NCI-H1417 (cell line): Measurements from ENCODE around the gene CASZ1.

Experiments
- DNase-seq, 3 experiments: peaks; one replicate each; lab custom pipeline; 2025; lab: John Stamatoyannopoulos, UW

CASZ1 gene

DNA sequence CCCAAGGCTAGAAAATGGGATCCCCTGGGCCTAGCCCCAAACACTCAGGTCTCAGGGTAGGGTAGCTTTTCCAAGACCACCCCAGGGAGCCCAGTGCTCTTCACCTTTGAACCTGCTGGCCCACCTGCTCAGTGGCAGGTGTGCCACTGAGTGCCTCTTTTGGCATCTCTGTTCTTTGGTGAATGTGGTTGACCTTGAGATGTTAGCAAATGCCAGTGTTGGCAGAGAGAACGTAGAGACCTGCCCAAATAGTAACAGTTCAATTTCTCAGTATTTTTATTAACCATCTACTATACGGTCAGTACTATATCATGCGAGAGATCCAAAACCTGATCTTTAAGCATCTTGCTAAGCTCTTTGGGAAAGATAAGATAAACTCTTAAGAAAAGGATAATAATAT is 193.5 kb downstream of the CASZ1 start:
- no peak for DNase-seq

GRCh38 chr1:10601342-10602070 is 194.9 kb downstream of the CASZ1 start:
- DNase-seq, result no peak

DNA sequence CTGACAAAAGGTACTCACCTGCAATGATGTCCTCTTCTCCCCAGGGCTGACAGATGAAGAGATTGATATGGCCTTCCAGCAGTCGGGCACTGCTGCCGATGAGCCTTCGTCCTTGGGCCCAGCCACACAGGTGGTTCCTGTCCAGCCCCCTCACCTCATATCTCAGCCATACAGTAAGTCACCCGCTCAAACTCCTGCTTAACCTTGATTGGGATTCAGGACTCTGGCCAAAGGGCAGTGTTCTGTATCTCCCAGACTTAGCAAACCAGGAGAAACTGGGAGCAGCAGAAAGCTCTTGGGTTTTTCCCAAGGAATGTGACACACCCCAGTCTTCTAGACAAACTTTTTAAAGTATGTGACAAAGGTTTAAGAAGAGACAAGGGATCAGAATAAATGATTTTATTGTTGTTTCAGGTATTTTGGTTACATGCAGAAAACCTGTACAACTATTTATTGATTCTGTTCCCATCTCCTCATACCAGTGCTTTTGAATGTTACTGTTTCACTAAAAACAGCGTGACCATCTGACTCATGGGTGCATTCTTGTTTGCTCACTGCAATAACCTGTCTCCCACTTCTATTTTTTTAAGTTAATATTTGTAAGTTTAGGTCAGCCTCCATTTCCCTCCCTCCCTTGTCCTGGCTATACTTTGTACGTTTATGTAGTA is 197.1 kb downstream of the CASZ1 start:
- no peak for DNase-seq

- DNase-seq, result peak; percentile 20 to 61 (median 42)
Measured at GRCh38 chr1:10598389-10598702, 198.1 kb downstream of the CASZ1 start.

DNA sequence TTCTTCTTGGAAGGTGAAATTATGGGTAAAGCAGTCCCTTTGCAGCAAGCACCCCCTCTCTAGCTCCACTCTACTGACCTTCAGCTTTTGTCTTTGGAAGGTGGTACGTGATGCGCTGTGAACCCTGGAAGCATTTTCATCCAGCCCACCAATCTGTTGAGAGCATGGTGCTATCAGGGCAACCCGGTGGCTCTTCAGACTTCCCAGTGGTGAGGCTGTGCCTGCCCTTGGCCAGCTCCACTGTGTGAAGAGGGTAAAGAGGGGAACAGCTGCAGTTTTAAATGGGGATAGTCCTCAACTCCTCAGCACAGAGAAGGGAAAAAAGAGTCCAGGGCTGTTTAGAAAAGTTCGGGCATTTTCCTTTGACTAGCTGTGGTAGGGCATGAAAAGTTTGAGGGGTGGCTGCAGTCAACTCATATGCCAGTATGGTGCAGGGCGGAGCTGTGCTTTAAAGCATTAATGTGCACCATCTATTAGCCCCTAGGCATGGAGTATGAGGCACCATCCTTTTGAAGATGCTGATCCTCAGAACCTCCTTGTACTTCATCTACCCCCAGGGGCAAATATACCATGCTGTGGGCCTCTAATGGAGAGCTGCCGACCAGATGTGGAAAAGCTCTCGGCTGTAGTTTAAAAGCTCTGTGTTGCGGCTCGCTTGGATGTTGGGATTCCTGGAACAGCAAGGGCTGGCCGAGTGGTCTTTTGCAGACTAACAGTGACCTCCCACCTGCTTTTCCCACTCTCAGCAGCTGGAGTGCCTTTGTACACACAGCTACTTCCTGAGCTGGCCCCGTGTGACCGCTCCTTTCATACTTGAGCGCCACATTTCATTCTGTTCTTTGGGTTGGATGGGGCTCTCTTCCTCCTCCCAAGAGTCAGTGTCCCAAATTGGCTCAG is 198.7 kb downstream of the CASZ1 start:
- DNase-seq, result peak in 2 of 3 experiments; percentile 42 to 61

DNA sequence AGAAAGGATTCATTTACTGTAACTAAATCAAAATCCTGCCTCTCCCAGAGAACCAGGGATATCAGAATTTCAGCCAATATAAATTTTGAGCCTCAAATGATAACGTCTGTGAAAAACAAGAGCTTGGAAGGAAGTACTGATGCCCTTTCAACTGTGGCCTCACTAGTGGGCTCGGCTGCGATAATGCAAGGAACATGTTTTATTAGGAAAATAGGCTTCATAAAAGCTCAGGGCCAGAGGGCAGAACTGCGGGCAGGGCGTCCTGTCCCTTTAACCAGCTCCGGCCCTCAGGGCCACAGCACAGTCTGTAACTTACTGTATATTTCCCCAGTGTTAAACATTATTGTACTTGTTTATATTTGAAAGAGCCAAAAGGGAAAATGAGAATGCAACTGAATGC is 199.7 kb downstream of the CASZ1 start:
- DNase-seq, result no peak

DNA sequence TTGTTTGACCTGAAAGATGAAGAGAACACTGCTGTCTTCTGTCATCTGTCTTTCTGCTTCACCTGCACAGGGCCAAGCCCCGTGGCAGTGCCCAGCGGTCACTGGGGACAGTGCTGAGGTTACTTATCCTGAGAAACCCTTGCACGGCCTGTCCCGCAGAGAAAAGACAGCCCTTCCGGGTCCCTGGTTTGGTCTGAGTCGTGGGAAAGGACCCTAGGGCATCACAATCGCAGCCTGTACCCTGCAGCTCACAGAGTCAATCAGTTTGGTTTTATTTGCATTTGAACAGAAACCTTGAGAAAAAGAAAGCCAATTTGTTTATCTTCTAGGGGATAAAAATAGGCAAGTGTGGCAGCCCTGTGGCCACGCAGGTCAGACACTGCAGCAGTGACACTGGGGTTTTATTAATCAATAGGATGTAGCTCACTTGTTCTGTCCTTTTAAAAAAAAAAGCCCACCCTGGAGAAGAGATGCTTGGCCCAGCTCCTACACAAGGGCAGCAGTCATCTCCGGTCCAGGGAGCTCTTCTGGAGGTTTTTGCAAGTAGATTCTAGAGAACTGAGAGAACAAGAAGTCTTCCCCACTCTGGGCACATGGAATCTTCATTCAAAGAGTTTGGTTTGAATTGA is 201.7 kb downstream of the CASZ1 start:
- no peak for DNase-seq

- peak in 1 of 3 experiments; percentile 2 for DNase-seq
Measured at GRCh38 chr1:10593750-10594149, 202.7 kb downstream of the CASZ1 start.

GRCh38 chr1:10592373-10592772 is 204.1 kb downstream of the CASZ1 start:
- no peak for DNase-seq

- DNase-seq, result no peak
Measured at GRCh38 chr1:10591010-10591409, 205.4 kb downstream of the CASZ1 start.

DNA sequence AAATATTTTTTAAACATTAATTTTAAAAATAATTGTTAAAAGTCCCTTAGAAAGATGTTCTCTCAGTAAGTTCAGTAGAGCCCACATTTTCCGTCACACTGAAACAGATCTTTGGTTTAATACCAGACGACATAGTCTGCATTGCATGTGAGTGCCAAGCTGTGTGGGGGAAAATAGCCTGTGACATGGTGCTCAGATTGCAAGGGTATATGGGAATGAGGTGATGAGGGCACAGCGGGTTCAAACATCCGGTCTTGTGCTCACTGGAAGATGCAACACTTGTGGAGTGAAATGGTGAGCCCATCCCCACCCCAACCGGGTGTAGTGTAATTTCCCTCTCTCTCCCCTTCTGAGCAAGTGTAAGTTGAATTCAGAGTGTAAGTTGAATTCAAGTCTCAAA is 207.4 kb downstream of the CASZ1 start:
- no peak for DNase-seq

DNA sequence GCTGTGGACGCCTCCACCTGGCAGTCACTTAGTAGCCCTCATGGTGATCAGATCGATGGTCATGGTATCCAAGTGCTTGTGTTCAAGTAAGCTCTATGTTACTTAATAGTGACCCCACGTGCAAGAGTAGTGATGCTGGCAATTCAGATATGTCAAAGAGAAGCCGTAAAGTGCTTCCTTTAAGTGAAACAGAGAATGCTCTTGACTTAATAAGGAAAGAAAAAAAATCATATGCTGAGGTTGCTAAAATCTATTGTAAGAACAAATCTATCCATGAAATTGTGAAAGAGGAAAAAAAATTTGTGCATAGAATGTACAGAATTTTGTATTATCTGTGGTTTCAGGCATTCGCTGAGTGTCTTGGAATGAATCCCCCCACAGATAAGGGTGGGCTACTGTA is 207.8 kb downstream of the CASZ1 start:
- no peak for DNase-seq
